Hepatocyte (in vitro differentiated cells): ENCODE data around the gene PYY.
"Not testable (repeated sequence)": the region's sequence is repeated elsewhere in the genome, so short reads cannot be mapped to it uniquely, and the experiment has no call there.

Source experiments
- EZH2 ChIP-seq: fragments of 200-600 bp; sonication (generic); IDR thresholded peaks from 2 replicates; pipeline ENCODE4 v1.6.1; 2016; ENCODE audit warnings: antibody characterized with exemption, mild to moderate bottlenecking, borderline replicate concordance
- TF ChIP-seq, protein P1 (sequence below): fragments of 200-600 bp; sonication (generic); IDR thresholded peaks from 2 replicates; pipeline ENCODE4 v1.5.1; 2016; ENCODE audit warnings: antibody characterized with exemption, mild to moderate bottlenecking; ENCODE audit not compliant: poor library complexity

DNA sequence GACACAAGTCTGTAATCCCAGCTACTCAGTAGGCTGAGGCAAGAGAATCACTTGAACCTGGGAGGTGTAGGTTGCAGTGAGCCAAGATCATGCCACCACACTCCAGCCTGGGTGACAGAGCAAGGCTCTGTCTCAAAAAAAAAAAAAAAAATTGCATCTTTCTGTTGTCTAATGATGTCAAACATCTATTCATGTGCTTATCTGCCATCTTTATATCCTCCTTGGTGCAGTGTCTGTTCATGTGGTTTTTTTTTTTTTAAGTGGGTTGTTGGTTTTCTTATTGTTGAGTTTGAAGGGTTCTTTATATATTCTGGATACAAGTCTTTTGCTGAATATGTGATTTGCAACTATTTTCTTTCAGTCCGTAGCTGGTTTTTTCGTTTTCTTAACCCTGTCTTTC lies 17.7 kb upstream of the PYY start:
- TF ChIP-seq, protein P1, sequence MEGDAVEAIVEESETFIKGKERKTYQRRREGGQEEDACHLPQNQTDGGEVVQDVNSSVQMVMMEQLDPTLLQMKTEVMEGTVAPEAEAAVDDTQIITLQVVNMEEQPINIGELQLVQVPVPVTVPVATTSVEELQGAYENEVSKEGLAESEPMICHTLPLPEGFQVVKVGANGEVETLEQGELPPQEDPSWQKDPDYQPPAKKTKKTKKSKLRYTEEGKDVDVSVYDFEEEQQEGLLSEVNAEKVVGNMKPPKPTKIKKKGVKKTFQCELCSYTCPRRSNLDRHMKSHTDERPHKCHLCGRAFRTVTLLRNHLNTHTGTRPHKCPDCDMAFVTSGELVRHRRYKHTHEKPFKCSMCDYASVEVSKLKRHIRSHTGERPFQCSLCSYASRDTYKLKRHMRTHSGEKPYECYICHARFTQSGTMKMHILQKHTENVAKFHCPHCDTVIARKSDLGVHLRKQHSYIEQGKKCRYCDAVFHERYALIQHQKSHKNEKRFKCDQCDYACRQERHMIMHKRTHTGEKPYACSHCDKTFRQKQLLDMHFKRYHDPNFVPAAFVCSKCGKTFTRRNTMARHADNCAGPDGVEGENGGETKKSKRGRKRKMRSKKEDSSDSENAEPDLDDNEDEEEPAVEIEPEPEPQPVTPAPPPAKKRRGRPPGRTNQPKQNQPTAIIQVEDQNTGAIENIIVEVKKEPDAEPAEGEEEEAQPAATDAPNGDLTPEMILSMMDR, result not testable (repeated sequence)
- TF ChIP-seq EZH2, result not testable (repeated sequence)
